ENCODE measurements around the gene RNF17. TPM values are rescaled to one million over a fixed set of nuclear protein-coding genes. Genes with fewer than 3 reads are reported as not detected.

RNF17 gene
- polyA plus RNA-seq, 1 of the 3 experiments (the other 2 are of a cell fraction) = not detected

- no peaks in the 10 kb centered on the region for H3K79me2 ChIP-seq (ENCODE audit: insufficient read depth)
- H3K27me3 ChIP-seq (ENCODE audit: insufficient read depth) = no peaks in the 10 kb centered on the region
- H3K4me2 ChIP-seq = no peak overlapping the region
- H3K9ac ChIP-seq = no peak overlapping the region
- no peaks in the 10 kb centered on the region for H3K36me3 ChIP-seq (replicated peaks in 1 of 2; ENCODE audit: control insufficient read depth in 1 of 2, insufficient read depth in 2 of 2, low read length in 1 of 2)
- H2AFZ ChIP-seq (ENCODE audit: low read depth) = no peak overlapping the region
- CTCF ChIA-PET = interaction anchor here (1.8 to 2.0 kb wide), 2 partner anchors 11 to 14 kb away, joined by 8 to 9 read pairs; no protein-coding TSS in a partner anchor
- H3K9me2 ChIP-seq = no peaks in the 10 kb centered on the region
- H3K4me3 ChIP-seq (ENCODE audit: low read depth in 2 of 2, low read length in 1 of 2) = no peak overlapping the region
- H3F3A ChIP-seq (replicated peaks; ENCODE audit: insufficient read depth) = no peaks in the 10 kb centered on the region
- TF ChIP-seq, protein P1, sequence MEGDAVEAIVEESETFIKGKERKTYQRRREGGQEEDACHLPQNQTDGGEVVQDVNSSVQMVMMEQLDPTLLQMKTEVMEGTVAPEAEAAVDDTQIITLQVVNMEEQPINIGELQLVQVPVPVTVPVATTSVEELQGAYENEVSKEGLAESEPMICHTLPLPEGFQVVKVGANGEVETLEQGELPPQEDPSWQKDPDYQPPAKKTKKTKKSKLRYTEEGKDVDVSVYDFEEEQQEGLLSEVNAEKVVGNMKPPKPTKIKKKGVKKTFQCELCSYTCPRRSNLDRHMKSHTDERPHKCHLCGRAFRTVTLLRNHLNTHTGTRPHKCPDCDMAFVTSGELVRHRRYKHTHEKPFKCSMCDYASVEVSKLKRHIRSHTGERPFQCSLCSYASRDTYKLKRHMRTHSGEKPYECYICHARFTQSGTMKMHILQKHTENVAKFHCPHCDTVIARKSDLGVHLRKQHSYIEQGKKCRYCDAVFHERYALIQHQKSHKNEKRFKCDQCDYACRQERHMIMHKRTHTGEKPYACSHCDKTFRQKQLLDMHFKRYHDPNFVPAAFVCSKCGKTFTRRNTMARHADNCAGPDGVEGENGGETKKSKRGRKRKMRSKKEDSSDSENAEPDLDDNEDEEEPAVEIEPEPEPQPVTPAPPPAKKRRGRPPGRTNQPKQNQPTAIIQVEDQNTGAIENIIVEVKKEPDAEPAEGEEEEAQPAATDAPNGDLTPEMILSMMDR (IDR thresholded peaks at IDR 0.05) = peak; percentile 30; the same call in 1 of the 2 replicates
- TF ChIP-seq EP300 (IDR thresholded peaks at IDR 0.05; ENCODE audit: borderline replicate concordance in 1 of 2, low read depth in 1 of 2, low read length in 1 of 2) = no peak
- H3K4me1 ChIP-seq (ENCODE audit: control insufficient read depth in 1 of 2, insufficient read depth in 2 of 2, low read depth in 1 of 2, low read length in 1 of 2) = no peaks in the 10 kb centered on the region
- POLR2A ChIA-PET = no interaction called here
- no peaks in the 10 kb centered on the region for H3K9me3 ChIP-seq
- H3K27ac ChIP-seq (ENCODE audit: low read depth in 2 of 2, low read length in 1 of 2) = no peak overlapping the region
- H4K20me1 ChIP-seq (ENCODE audit: insufficient read depth) = no peaks in the 10 kb centered on the region
- WGBS (ENCODE audit: low lambda C conversion rate) = 35% methylated on average over 6 of the region's 11 CpGs
- DNase-seq = no peak
Measured at GRCh38 chr13:24741016-24741662, 22.8 kb upstream of the RNF17 start.

GRCh38 chr13:24741791-24742190 lies 22.2 kb upstream of the RNF17 start:
- Histone ChIP-seq H3K9me2 (no peaks in the 10 kb centered on the region), H3K4me3 (ENCODE audit: low read depth in 2 of 2, low read length in 1 of 2) (no peak overlapping the region), H3K27me3 (ENCODE audit: insufficient read depth) (no peaks in the 10 kb centered on the region), H3K36me3 (replicated peaks in 1 of 2; ENCODE audit: control insufficient read depth in 1 of 2, insufficient read depth in 2 of 2, low read length in 1 of 2) (no peaks in the 10 kb centered on the region), H4K20me1 (ENCODE audit: insufficient read depth) (no peaks in the 10 kb centered on the region), H3K79me2 (ENCODE audit: insufficient read depth) (no peaks in the 10 kb centered on the region), H3F3A (replicated peaks; ENCODE audit: insufficient read depth) (no peaks in the 10 kb centered on the region), H3K27ac (ENCODE audit: low read depth in 2 of 2, low read length in 1 of 2) (no peak overlapping the region), H3K9me3 (no peaks in the 10 kb centered on the region), H3K4me1 (ENCODE audit: control insufficient read depth in 1 of 2, insufficient read depth in 2 of 2, low read depth in 1 of 2, low read length in 1 of 2) (no peaks in the 10 kb centered on the region), H3K4me2 (no peak overlapping the region), H2AFZ (ENCODE audit: low read depth) (no peak overlapping the region), H3K9ac (no peak overlapping the region)
- TF ChIP-seq MAX (IDR thresholded peaks at IDR 0.05; ENCODE audit: low read depth) (no peak), USF2 (IDR thresholded peaks at IDR 0.05; ENCODE audit: borderline replicate concordance, low read depth, low read length) (no peak), ELF1 (IDR thresholded peaks at IDR 0.05) (no peak), RXRA (IDR thresholded peaks at IDR 0.05; ENCODE audit: borderline replicate concordance, low read depth) (no peak), CHD2 (IDR thresholded peaks at IDR 0.05; ENCODE audit: low read length, partially characterized antibody) (no peak), GABPA (IDR thresholded peaks at IDR 0.05; ENCODE audit: low read depth) (no peak), SIN3A (IDR thresholded peaks at IDR 0.05; ENCODE audit: borderline replicate concordance, low read depth, low read length) (no peak), YY1 (IDR thresholded peaks at IDR 0.05; ENCODE audit: low read depth) (no peak), TEAD4 (IDR thresholded peaks at IDR 0.05; ENCODE audit: borderline replicate concordance, insufficient read depth) (no peak), RCOR1 (IDR thresholded peaks at IDR 0.05; ENCODE audit: low read length) (no peak), FOSL2 (IDR thresholded peaks at IDR 0.05; ENCODE audit: borderline replicate concordance, low read depth) (no peak), GATA2 (CRISPR knock-in tag; IDR thresholded peaks at IDR 0.05) (no peak), RFX5 (IDR thresholded peaks at IDR 0.05; ENCODE audit: low read length) (no peak)
- TF ChIP-seq, protein P2, sequence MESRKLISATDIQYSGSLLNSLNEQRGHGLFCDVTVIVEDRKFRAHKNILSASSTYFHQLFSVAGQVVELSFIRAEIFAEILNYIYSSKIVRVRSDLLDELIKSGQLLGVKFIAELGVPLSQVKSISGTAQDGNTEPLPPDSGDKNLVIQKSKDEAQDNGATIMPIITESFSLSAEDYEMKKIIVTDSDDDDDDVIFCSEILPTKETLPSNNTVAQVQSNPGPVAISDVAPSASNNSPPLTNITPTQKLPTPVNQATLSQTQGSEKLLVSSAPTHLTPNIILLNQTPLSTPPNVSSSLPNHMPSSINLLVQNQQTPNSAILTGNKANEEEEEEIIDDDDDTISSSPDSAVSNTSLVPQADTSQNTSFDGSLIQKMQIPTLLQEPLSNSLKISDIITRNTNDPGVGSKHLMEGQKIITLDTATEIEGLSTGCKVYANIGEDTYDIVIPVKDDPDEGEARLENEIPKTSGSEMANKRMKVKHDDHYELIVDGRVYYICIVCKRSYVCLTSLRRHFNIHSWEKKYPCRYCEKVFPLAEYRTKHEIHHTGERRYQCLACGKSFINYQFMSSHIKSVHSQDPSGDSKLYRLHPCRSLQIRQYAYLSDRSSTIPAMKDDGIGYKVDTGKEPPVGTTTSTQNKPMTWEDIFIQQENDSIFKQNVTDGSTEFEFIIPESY (IDR thresholded peaks at IDR 0.05; ENCODE audit: borderline replicate concordance, low read depth) = no peak
- DNase-seq = no peak
- CTCF ChIA-PET = interaction anchor here (0.7 to 2.0 kb wide), 3 partner anchors 12 to 48 kb away, joined by 4 to 9 read pairs (median 8); no protein-coding TSS in a partner anchor
- 18% methylated on average over 7 of the region's 8 CpGs for WGBS (ENCODE audit: low lambda C conversion rate)
- POLR2A ChIA-PET = no interaction called here

Measured in SK-N-SH (cell line).